ENCODE data around the gene ZC3H7A. TPM values are rescaled to one million over a fixed set of nuclear protein-coding genes. Genes with fewer than 3 reads are reported as not detected.

ZC3H7A gene
- total and polyA plus RNA-seq, 10 of the 15 experiments (the other 5 are each of a cell fraction or from before 2014, with no cell fraction given), result 46.3 to 188 (median 68.6) TPM

- Histone ChIP-seq H2AFZ (ENCODE audit: control insufficient read depth, low read depth, low read length) (no peak overlapping the region), H3K9ac (ENCODE audit: control insufficient read depth, insufficient read depth, low read length) (peak overlapping the region; percentile 10; the same call in 1 of the 2 replicates), H3K79me2 (ENCODE audit: control insufficient read depth, insufficient read depth, low read length) (peaks cover 22% of the 10 kb centered on the region), H3K27ac (ENCODE audit: control insufficient read depth, insufficient read depth) (peak overlapping the region; percentile 60), H3K9me3 (replicated peaks; ENCODE audit: control insufficient read depth, insufficient read depth, low read length) (no peaks in the 10 kb centered on the region), H3K4me2 (ENCODE audit: control insufficient read depth, insufficient read depth) (peak overlapping the region; percentile 58), H3K4me3 (peak overlapping the region; percentile 53), H3K4me1 (ENCODE audit: control insufficient read depth, insufficient read depth, low read length) (peaks cover 42% of the 10 kb centered on the region), H3K36me3 (ENCODE audit: control insufficient read depth in 2 of 2, insufficient read depth in 2 of 2, low read length in 1 of 2) (peaks cover 8 to 42% of the 10 kb centered on the region in 2 experiments), H3K27me3 (replicated peaks in 1 of 2; ENCODE audit: control insufficient read depth in 2 of 2, insufficient read depth in 2 of 2, low read length in 1 of 2) (no peaks in the 10 kb centered on the region), H4K20me1 (ENCODE audit: control insufficient read depth, insufficient read depth) (no peaks in the 10 kb centered on the region)
- CTCF ChIA-PET, result interaction anchor here (1.2 to 4.2 kb wide), 3 partner anchors 13 to 44 kb away, joined by 3 to 34 read pairs (median 14); partner anchors contain the start of gene ZC3H7A
- ATAC-seq (peak; percentile 80), FAIRE-seq (peak; percentile 83), DNase-seq (ENCODE audit: low read depth, low spot score) (peak; percentile 58)
- TSS peak; percentile 44 for BruUV-seq (replicated peaks)
- intact Hi-C loops (cut with micrococcal nuclease; ENCODE audit: unreplicated experiment), result no loop called here
- RAD21 ChIA-PET (ENCODE audit: unreplicated experiment), result interaction anchor here (0.8 to 5.1 kb wide), 3 partner anchors 10 to 29 kb away, joined by 3 to 34 read pairs (median 29); partner anchors contain the start of gene ZC3H7A
- 2% methylated on average over 7 of the region's 7 CpGs for WGBS (ENCODE audit: insufficient coverage, insufficient replicate concordance, low lambda C conversion rate, missing lambda C conversion rate)
- SMC1A ChIA-PET (ENCODE audit: uncharacterized antibody, unreplicated experiment), result interaction anchor here (0.8 to 5.5 kb wide), 7 partner anchors 10 to 35 kb away, joined by 3 to 58 read pairs (median 8); partner anchors contain the start of gene ZC3H7A
- in situ Hi-C loops (cut with MboI), result no loop called here
- POLR2A ChIA-PET, result interaction anchor here (1.1 to 21.9 kb wide), 4 partner anchors 12 to 26 kb away, joined by 3 to 410 read pairs (median 17); partner anchors contain the start of genes TXNDC11 and ZC3H7A
- TF ChIP-seq BRCA1 (IDR thresholded peaks at IDR 0.05; ENCODE audit: low read depth, low read length), result no peak
- TF ChIP-seq NFYA (IDR thresholded peaks at IDR 0.05; ENCODE audit: borderline replicate concordance, low read depth, low read length), result no peak
- TF ChIP-seq SUPT20H (IDR thresholded peaks at IDR 0.05; ENCODE audit: borderline replicate concordance, control insufficient read depth, low read depth, low read length), result no peak
- peak; percentile 47; the same call in 1 of the 2 replicates for TF ChIP-seq RUNX3 (IDR thresholded peaks at IDR 0.05; ENCODE audit: low read length)
- no peak for TF ChIP-seq IKZF1 (conservative IDR thresholded peaks at IDR 0.05)
- peak; percentile 27 to 46; a peak in 1 of 4 replicates for TF ChIP-seq IKZF2 (IDR thresholded peaks at IDR 0.05)
- no peak for TF ChIP-seq TAF1 (IDR thresholded peaks at IDR 0.05; ENCODE audit: borderline replicate concordance, low read depth, low read length)
- TF ChIP-seq MTA3 (IDR thresholded peaks at IDR 0.05; ENCODE audit: borderline replicate concordance, low read length), result no peak
- TF ChIP-seq ATF7 (IDR thresholded peaks at IDR 0.05; ENCODE audit: low read depth), result peak; percentile 54; the same call in 1 of the 2 replicates
- peak; percentile 27; the same call in 1 of the 2 replicates for TF ChIP-seq FOXM1 (IDR thresholded peaks at IDR 0.05; ENCODE audit: low read depth, low read length)
- TF ChIP-seq EGR1 (IDR thresholded peaks at IDR 0.05; ENCODE audit: borderline replicate concordance in 1 of 2, low read depth in 2 of 2, low read length in 2 of 2), result no peak
- TF ChIP-seq PRDM15 (CRISPR knock-in tag; IDR thresholded peaks at IDR 0.05), result no peak
- TF ChIP-seq CREB1 (IDR thresholded peaks at IDR 0.05; ENCODE audit: low read depth), result no peak
- TF ChIP-seq POLR2AphosphoS2 (IDR thresholded peaks at IDR 0.05; ENCODE audit: low read depth, low read length), result no peak
- TF ChIP-seq IRF4 (IDR thresholded peaks at IDR 0.05; ENCODE audit: low read depth, low read length), result 0 out of 2 replicates have a peak, but pooled peaks have one; percentile 11
- no peak for TF ChIP-seq GATAD2B (conservative IDR thresholded peaks at IDR 0.05; ENCODE audit: low read depth)
- no peak for TF ChIP-seq POLR2A (IDR thresholded peaks at IDR 0.05; ENCODE audit: low read depth, low read length)
- no peak for TF ChIP-seq USF1 (IDR thresholded peaks at IDR 0.05; ENCODE audit: borderline replicate concordance, extremely low read length, insufficient read depth, low read depth, low read length)
Measured at GRCh38 chr16:11768849-11769248, 28.2 kb downstream of the ZC3H7A start.
